Measurements from ENCODE around the gene OLFML1. TPM values are rescaled to one million over a fixed set of nuclear protein-coding genes. Genes with fewer than 3 reads are reported as not detected.

Gene OLFML1
- total and polyA plus RNA-seq, 8 donors: 28.8 to 63.4 (median 45.3) TPM

DNA sequence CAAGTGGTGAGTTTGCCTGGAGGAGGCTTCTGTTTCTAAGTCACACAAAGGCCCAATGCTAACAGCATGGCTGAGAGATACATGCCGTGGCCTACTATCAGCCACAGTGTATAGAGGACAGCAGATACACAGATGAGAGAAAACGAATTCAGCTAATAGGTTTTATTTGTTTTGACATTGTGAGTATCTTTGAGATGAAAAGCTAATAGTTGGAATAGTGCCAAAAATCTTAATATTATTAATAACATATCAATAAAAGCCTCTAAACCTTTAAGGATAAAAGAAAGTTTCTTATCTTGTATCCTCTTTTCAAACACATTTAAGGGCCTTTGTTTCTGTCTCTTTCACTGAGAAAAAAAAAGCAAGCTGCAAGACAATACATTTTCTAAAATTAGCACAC, 30.5 kb upstream of the OLFML1 start:
- intact Hi-C loops (cut with DNase I): no loop called here
- ATAC-seq (no peak), DNase-seq (no peak)
- peaks cover 2 to 76% of the 10 kb centered on the region in 2 donors for H3K27me3 ChIP-seq
- H3K36me3 ChIP-seq: no peaks in the 10 kb centered on the region
- no peaks in the 10 kb centered on the region for H3K9me3 ChIP-seq
- H3K27ac ChIP-seq: no peak overlapping the region
- no peaks in the 10 kb centered on the region for H3K4me1 ChIP-seq
- H3K4me3 ChIP-seq: no peak overlapping the region
- TF ChIP-seq, protein P1, sequence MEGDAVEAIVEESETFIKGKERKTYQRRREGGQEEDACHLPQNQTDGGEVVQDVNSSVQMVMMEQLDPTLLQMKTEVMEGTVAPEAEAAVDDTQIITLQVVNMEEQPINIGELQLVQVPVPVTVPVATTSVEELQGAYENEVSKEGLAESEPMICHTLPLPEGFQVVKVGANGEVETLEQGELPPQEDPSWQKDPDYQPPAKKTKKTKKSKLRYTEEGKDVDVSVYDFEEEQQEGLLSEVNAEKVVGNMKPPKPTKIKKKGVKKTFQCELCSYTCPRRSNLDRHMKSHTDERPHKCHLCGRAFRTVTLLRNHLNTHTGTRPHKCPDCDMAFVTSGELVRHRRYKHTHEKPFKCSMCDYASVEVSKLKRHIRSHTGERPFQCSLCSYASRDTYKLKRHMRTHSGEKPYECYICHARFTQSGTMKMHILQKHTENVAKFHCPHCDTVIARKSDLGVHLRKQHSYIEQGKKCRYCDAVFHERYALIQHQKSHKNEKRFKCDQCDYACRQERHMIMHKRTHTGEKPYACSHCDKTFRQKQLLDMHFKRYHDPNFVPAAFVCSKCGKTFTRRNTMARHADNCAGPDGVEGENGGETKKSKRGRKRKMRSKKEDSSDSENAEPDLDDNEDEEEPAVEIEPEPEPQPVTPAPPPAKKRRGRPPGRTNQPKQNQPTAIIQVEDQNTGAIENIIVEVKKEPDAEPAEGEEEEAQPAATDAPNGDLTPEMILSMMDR (IDR thresholded peaks at IDR 0.05): no peak

- Histone ChIP-seq H3K27me3 (peaks cover 2 to 79% of the 10 kb centered on the region in 2 donors), H3K9me3 (no peaks in the 10 kb centered on the region), H3K27ac (no peak overlapping the region), H3K4me3 (no peak overlapping the region), H3K4me1 (no peaks in the 10 kb centered on the region), H3K36me3 (no peaks in the 10 kb centered on the region)
- TF ChIP-seq, protein P1 (IDR thresholded peaks at IDR 0.05): no peak
- intact Hi-C loops (cut with DNase I): no loop called here
- no peak for DNase-seq
- ATAC-seq: peak; percentile 17
These were observed 28.1 kb upstream of the OLFML1 start for GRCh38 chr11:7457211-7457610.

- TF ChIP-seq, protein P1 (IDR thresholded peaks at IDR 0.05): no peak
- Histone ChIP-seq H3K27ac (no peak overlapping the region), H3K4me1 (no peaks in the 10 kb centered on the region), H3K9me3 (no peaks in the 10 kb centered on the region), H3K27me3 (peaks cover 0 to 67% of the 10 kb centered on the region in 2 donors), H3K36me3 (no peaks in the 10 kb centered on the region), H3K4me3 (no peak overlapping the region)
- ATAC-seq: no peak
- intact Hi-C loops (cut with DNase I): no loop called here
- DNase-seq: no peak
These were observed 22.6 kb upstream of the OLFML1 start for GRCh38 chr11:7462706-7463105.

- TF ChIP-seq, protein P1 (IDR thresholded peaks at IDR 0.05): no peak
- Histone ChIP-seq H3K36me3 (no peaks in the 10 kb centered on the region), H3K27ac (no peak overlapping the region), H3K4me1 (no peaks in the 10 kb centered on the region), H3K4me3 (no peak overlapping the region), H3K9me3 (no peaks in the 10 kb centered on the region), H3K27me3 (peaks cover 0 to 30% of the 10 kb centered on the region in 2 donors)
- intact Hi-C loops (cut with DNase I): no loop called here
- DNase-seq (no peak), ATAC-seq (no peak)
These were observed 17.7 kb upstream of the OLFML1 start for GRCh38 chr11:7467652-7468051.

DNA sequence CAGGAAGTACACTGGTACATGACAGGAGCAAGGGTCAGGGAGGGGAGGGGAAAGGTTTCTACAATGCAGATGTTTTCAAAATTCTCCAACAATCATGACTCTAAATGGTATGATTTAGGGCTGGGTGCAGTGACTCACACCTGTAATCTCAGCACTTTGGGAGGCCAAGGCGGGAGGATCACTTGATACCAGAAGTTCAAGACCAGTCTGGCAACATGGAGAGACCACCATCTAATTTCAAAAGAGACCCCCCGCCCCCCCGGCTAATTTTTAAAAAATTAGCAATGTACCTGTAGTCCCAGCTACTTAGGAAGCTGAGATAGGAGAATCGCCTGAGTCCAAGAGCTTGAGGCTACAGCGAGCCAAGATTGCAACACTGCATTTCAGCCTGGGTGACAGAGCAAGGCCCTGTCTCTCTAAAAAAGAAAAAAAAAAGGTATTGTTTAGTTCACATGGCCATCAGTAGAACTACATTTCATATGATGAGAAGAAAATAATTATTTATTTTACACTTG, 15.9 kb upstream of the OLFML1 start:
- H3K4me1 ChIP-seq: no peaks in the 10 kb centered on the region
- TF ChIP-seq, protein P1 (IDR thresholded peaks at IDR 0.05): no peak
- no peak overlapping the region for H3K4me3 ChIP-seq
- H3K27ac ChIP-seq: no peak overlapping the region
- H3K9me3 ChIP-seq: no peaks in the 10 kb centered on the region
- H3K27me3 ChIP-seq: peaks cover 0 to 19% of the 10 kb centered on the region in 2 donors
- ATAC-seq (no peak), DNase-seq (no peak)
- no peaks in the 10 kb centered on the region for H3K36me3 ChIP-seq
- intact Hi-C loops (cut with DNase I): no loop called here

All from left lung (tissue), 10 donors.